GM12878 (cell line): ENCODE measurements around the gene ZNF467.

Experiments used
- BHLHE40 ChIP-seq, 2 experiments: fragments of 450-650 bp in 1 of 2; IDR thresholded peaks; 2 replicates each; pipeline ENCODE4 v1.6.1; 2011 to 2017; ENCODE audit warnings: low read depth in 2 of 2, borderline replicate concordance in 1 of 2, improper control_type of control experiment in 1 of 2, low read length in 1 of 2, mild to moderate bottlenecking in 1 of 2
- CHD2 ChIP-seq: IDR thresholded peaks from 2 replicates; pipeline ENCODE4 v1.6.1; 2011; ENCODE audit warnings: low read depth, low read length, improper control_type of control experiment, borderline replicate concordance
- CTCF ChIP-seq, 3 experiments: IDR thresholded peaks in 2 of 3; conservative IDR thresholded peaks in 1 of 3; 2 replicates each; pipeline ENCODE4 v1.5.1; 2011; ENCODE audit warnings: low read depth in 3 of 3, low read length in 3 of 3, mild to moderate bottlenecking in 3 of 3, control low read depth in 2 of 3, moderate library complexity in 2 of 3, inconsistent platforms in 1 of 3, mixed read lengths in 1 of 3; ENCODE audit not compliant: control insufficient read depth in 2 of 3, insufficient read depth in 1 of 3; ENCODE audit errors: extremely low read depth in 1 of 3
- EP300 ChIP-seq, 2 experiments: fragments of 150-350 bp in 1 of 2; IDR thresholded peaks; 2 replicates each; pipeline ENCODE4 v1.6.1; 2011 to 2012; ENCODE audit warnings: low read depth in 2 of 2, low read length in 2 of 2, borderline replicate concordance in 1 of 2, improper control_type of control experiment in 1 of 2, inconsistent platforms in 1 of 2; ENCODE audit not compliant: control insufficient read depth in 1 of 2
- JUNB ChIP-seq: IDR thresholded peaks from 2 replicates; pipeline ENCODE4 v1.6.1; 2016; ENCODE audit warnings: antibody characterized with exemption, mild to moderate bottlenecking
- POLR2A ChIP-seq: IDR thresholded peaks from 2 replicates; pipeline ENCODE4 v1.6.1; 2011; ENCODE audit warnings: low read depth, mild to moderate bottlenecking, low read length
- SMC3 ChIP-seq: IDR thresholded peaks from 2 replicates; pipeline ENCODE4 v1.6.1; 2011; ENCODE audit warnings: low read length, improper control_type of control experiment, borderline replicate concordance
- SUZ12 ChIP-seq: fragments of 200-600 bp; sonication (generic); IDR thresholded peaks from one replicate; pipeline ENCODE4 v1.6.1; 2018; ENCODE audit warnings: antibody characterized with exemption, mild to moderate bottlenecking; ENCODE audit not compliant: unreplicated experiment

- TF ChIP-seq EP300 (IDR thresholded peaks at IDR 0.05; ENCODE audit: borderline replicate concordance in 1 of 2, control insufficient read depth in 1 of 2, low read depth in 2 of 2, low read length in 2 of 2) (no peak), SMC3 (no peak), SUZ12 (no peak), JUNB (no peak), BHLHE40 (IDR thresholded peaks at IDR 0.05; ENCODE audit: borderline replicate concordance in 1 of 2, low read depth in 2 of 2, low read length in 1 of 2) (no peak), POLR2A (no peak), CTCF (IDR thresholded peaks at IDR 0.05 in 2 of 3, conservative IDR thresholded peaks at IDR 0.05 in 1 of 3; ENCODE audit: control insufficient read depth in 2 of 3, extremely low read depth in 1 of 3, insufficient read depth in 1 of 3, low read depth in 3 of 3, low read length in 3 of 3) (no peak), CHD2 (no peak)
Observed at GRCh38 chr7:149789101-149789500, 15.7 kb upstream of the ZNF467 start.
